Ishikawa (cell line): ENCODE data around the gene MSANTD7.
A peak's percentile ranks its signal among the peaks of the same experiment; 100 is the strongest.

Source experiments
- CEBPB ChIP-seq: IDR thresholded peaks from 2 replicates; pipeline ENCODE4 v1.6.1; 2012
- CREB1 ChIP-seq: IDR thresholded peaks from 2 replicates; pipeline ENCODE4 v1.6.1; 2012; ENCODE audit warnings: low read depth
- EGR1 ChIP-seq: IDR thresholded peaks from 2 replicates; pipeline ENCODE4 v1.6.1; 2012
- EP300 ChIP-seq: IDR thresholded peaks from 2 replicates; pipeline ENCODE4 v1.6.1; 2012; ENCODE audit warnings: borderline replicate concordance
- FOXM1 ChIP-seq: IDR thresholded peaks from 2 replicates; pipeline ENCODE4 v1.6.1; 2012; ENCODE audit warnings: low read depth, borderline replicate concordance
- MAX ChIP-seq: IDR thresholded peaks from 2 replicates; pipeline ENCODE4 v1.6.1; 2012
- NFIC ChIP-seq: IDR thresholded peaks from 2 replicates; pipeline ENCODE4 v1.6.1; 2012
- RAD21 ChIP-seq: IDR thresholded peaks from 2 replicates; pipeline ENCODE4 v1.6.1; 2012; ENCODE audit warnings: low read depth
- REST ChIP-seq: IDR thresholded peaks from 2 replicates; pipeline ENCODE4 v1.6.1; 2012; ENCODE audit warnings: low read depth, mild to moderate bottlenecking
- TAF1 ChIP-seq: IDR thresholded peaks from 2 replicates; pipeline ENCODE4 v1.6.1; 2012; ENCODE audit warnings: low read depth, mild to moderate bottlenecking
- TCF12 ChIP-seq: IDR thresholded peaks from 2 replicates; pipeline ENCODE4 v1.6.1; 2012; ENCODE audit warnings: low read depth
- TEAD4 ChIP-seq: IDR thresholded peaks from 2 replicates; pipeline ENCODE4 v1.6.1; 2012
- YY1 ChIP-seq: IDR thresholded peaks from 2 replicates; pipeline ENCODE4 v1.6.1; 2012; ENCODE audit warnings: low read depth
- ZBTB7A ChIP-seq: IDR thresholded peaks from 2 replicates; pipeline ENCODE4 v1.6.1; 2012; ENCODE audit warnings: low read depth
- TF ChIP-seq, protein P1 (sequence below): IDR thresholded peaks from 2 replicates; pipeline ENCODE4 v1.6.1; 2012

The MSANTD7 gene

GRCh38 chr10:14815681-14816080 is 22.4 kb upstream of the MSANTD7 start:
- TF ChIP-seq EGR1 (no peak), FOXM1 (no peak), MAX (no peak), NFIC (no peak), CREB1 (no peak), REST (no peak), TEAD4 (no peak), TAF1 (no peak), YY1 (no peak), RAD21 (no peak), TCF12 (no peak), CEBPB (no peak), EP300 (no peak), ZBTB7A (no peak)
- TF ChIP-seq, protein P1, sequence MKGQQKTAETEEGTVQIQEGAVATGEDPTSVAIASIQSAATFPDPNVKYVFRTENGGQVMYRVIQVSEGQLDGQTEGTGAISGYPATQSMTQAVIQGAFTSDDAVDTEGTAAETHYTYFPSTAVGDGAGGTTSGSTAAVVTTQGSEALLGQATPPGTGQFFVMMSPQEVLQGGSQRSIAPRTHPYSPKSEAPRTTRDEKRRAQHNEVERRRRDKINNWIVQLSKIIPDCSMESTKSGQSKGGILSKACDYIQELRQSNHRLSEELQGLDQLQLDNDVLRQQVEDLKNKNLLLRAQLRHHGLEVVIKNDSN, result no peak

DNA sequence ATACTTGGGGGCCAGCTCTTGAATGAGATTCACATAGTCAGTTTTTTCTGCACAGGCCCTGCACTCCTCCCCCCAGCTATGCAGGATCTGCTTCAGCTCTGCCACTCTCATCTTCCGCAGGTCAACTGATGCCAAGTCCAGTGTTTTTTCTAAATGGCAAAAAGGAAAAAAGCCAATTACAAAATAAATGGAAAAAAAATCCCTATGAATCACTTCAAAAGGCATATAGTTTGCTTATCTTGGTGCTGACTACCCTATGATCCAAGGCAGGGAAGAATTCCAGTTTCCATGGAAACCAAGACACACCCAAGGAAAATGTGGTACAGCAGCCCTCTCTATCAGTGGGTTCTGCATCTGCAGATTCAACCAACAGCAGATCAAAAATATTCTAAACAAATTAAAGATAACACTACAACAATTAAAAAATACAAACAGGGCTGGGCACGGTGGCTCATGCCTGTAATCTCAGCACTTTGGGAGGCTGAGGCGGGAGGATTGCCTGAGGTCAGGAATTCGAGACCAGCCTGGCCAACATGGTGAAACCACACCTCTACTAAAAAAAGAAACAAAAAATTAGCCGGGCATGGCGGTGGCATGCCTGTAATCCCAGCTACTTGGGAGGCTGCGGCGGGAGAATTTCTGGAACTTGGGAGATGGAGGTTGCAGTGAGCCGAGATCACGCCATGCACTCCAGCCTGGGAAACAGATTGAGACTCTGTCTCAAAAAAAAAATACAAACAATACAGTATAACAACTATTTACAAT is 17.9 kb upstream of the MSANTD7 start:
- no peak for TF ChIP-seq CREB1
- TF ChIP-seq TAF1, result no peak
- no peak for TF ChIP-seq CEBPB
- no peak for TF ChIP-seq YY1
- TF ChIP-seq NFIC, result no peak
- TF ChIP-seq EGR1, result no peak
- no peak for TF ChIP-seq ZBTB7A

DNA sequence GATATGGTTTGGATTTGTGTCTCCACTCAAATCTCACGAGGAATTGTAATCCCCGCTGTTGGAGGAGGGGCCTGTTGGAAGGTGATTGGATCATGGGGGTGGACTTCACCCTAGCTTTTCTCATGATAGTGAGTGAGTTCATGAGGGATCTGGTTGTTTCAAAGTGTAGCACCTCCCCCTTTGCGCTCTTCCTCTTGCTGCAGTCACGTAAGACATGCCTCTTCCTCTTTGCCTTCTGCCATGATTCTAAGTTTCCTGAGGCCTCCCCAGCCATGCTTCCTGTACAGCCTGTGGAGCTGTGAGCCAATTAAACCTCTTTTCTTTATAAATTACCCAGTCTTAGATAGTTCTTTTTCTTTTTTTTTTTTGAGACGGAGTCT is 17.3 kb upstream of the MSANTD7 start:
- TF ChIP-seq TAF1 (no peak), ZBTB7A (no peak), EP300 (no peak)

DNA sequence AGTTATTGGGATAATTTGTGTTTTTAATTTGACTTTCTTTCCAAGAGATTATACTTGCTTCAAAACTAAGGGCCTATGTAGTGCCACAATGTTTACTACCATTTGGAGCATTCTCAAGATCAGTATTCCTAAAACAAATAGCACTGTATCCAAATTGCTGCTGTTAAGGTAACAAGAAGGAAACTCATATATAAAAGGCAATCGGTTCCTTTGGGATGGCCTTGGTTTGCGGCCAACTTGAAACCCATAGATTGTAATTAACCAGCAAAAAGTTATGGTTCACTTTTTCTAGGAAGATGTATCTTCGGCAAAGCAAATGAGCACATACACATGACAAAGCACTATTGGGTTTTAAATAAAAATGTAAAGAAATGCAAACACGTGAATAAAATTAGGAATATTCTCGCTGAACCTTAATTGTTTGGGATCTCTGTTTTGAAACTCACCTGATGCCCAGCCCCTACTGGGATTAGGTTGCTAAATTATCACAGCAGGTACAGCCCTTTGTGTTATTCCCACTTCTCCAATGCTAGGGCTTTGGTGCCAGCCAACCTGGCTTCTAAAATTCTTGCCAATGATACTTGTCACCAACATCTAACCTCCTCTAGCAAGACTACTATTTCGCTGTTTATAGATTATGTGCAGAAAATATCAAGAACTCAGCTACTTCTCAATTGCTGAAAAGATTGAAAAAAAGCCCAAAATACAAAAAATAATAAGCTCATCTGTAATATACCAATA is 16.3 kb upstream of the MSANTD7 start:
- no peak for TF ChIP-seq TAF1
- TF ChIP-seq, protein P1, result no peak

DNA sequence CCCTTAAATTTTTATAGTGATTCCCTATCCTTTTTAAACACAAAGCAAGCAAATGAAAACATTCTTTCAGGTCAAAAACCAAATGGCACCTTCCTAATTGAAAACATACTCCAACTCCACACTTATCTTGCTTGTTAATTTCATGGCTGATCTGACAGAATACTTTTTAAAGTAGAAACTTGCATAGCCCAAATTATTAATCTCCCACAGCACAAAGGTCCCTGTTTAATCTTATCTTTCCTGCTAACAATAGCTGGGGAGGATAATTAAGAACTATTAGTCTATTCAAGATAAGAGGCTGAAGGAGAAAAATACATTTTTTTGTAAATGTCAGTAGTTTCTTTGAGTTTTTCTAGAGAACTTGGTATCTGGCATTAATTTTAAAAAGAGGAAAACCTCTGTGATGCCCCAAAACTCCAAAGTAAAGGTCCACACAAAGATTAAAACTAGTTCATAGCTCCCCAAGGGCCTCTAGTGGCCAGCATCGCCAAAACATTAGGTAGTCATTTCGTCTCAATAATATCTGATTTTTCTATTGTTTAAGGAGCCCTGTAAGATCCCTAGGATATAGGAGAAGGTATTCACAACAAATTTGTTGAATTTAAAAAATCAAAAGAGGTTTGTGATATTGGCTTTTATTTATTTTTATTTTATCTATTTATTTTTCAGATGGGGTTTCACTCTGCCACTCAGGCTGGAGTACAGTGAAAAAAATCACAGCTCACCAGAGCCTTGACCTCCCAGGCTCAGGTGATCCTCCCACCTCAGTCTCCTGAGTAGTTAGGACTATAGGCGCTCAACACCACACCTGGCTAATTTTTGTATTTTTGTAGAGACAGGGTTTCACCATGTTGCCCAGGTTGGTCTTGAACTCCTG is 15.0 kb upstream of the MSANTD7 start:
- TF ChIP-seq CREB1 (no peak), RAD21 (peak; percentile 67), ZBTB7A (no peak)

- TF ChIP-seq EGR1, result no peak
Measured at GRCh38 chr10:14823966-14824365, 14.1 kb upstream of the MSANTD7 start.

GRCh38 chr10:14826076-14826829 is 11.9 kb upstream of the MSANTD7 start:
- TF ChIP-seq ZBTB7A, result no peak
- no peak for TF ChIP-seq EP300
- no peak for TF ChIP-seq CREB1
- TF ChIP-seq TCF12, result no peak
- TF ChIP-seq REST, result no peak
- TF ChIP-seq, protein P1, result no peak
- TF ChIP-seq NFIC, result no peak
- TF ChIP-seq EGR1, result no peak
- no peak for TF ChIP-seq TEAD4
- no peak for TF ChIP-seq CEBPB
- no peak for TF ChIP-seq TAF1
- TF ChIP-seq YY1, result no peak
- no peak for TF ChIP-seq FOXM1
- no peak for TF ChIP-seq MAX
